ENCODE results near the gene RFLNA. TPM values are rescaled to one million over a fixed set of nuclear protein-coding genes. Genes with fewer than 3 reads are reported as not detected.

The RFLNA gene
- total and polyA plus RNA-seq, 2 of the 4 experiments (the other 2 are of a cell fraction), result not detected

- H3K27ac ChIP-seq (ENCODE audit: insufficient read depth, low read length), result no peak overlapping the region
- no peaks in the 10 kb centered on the region for H3K4me1 ChIP-seq (ENCODE audit: control insufficient read depth, insufficient read depth, low read length)
- no peak overlapping the region for H3K9ac ChIP-seq (ENCODE audit: low read depth, low read length)
- 93% methylated on average over 14 of the region's 15 CpGs; no CpG with 5 or more reads in 1 of the 2 experiments for WGBS, 2 experiments (ENCODE audit: extremely low coverage in 2 of 2, insufficient read length in 1 of 2)
- no peak overlapping the region for H2BK120ac ChIP-seq (ENCODE audit: low read depth, low read length)
- H3K9me3 ChIP-seq (ENCODE audit: control insufficient read depth, insufficient read depth, low read length), result no peaks in the 10 kb centered on the region
- ATAC-seq (ENCODE audit: low read depth) (no peak), DNase-seq (no peak)
- no peak overlapping the region for H2BK20ac ChIP-seq (ENCODE audit: low read depth, low read length)
- H3K4me3 ChIP-seq (ENCODE audit: insufficient read depth, low read depth, low read length), result no peak overlapping the region
- no peak overlapping the region for H3K23ac ChIP-seq (ENCODE audit: low read depth, low read length)
- no peak overlapping the region for H4K5ac ChIP-seq (ENCODE audit: low read depth, low read length)
- no peak overlapping the region for H2BK5ac ChIP-seq (ENCODE audit: low read depth, low read length, poor library complexity, severe bottlenecking)
- H4K8ac ChIP-seq (ENCODE audit: low read depth in 2 of 2, low read length in 2 of 2), result no peak overlapping the region
- no peak overlapping the region for H3K18ac ChIP-seq (ENCODE audit: low read depth, low read length)
- no peak overlapping the region for H3K4ac ChIP-seq (ENCODE audit: low read depth, low read length)
- TSS peak; percentile 22 for BruUV-seq (replicated peaks)
- no peak overlapping the region for H2AFZ ChIP-seq (replicated peaks; ENCODE audit: low read length, poor library complexity)
- H3K36me3 ChIP-seq (ENCODE audit: control insufficient read depth, insufficient read depth, low read length), result peaks cover 86% of the 10 kb centered on the region
- in situ Hi-C loops (cut with MboI; ENCODE audit: low sequenced_read_pairs) (no loop called here), dilution Hi-C loops (cut with HindIII; ENCODE audit: low sequenced_read_pairs, unreplicated experiment) (no loop called here), intact Hi-C loops (cut with micrococcal nuclease) (no loop called here)
- H4K91ac ChIP-seq (ENCODE audit: insufficient read depth, low read depth, low read length), result no peak overlapping the region
- peaks cover 19 to 60% of the 10 kb centered on the region in 2 experiments for H3K79me1 ChIP-seq (ENCODE audit: low read depth in 1 of 2, low read length in 2 of 2)
- H3K56ac ChIP-seq (ENCODE audit: extremely low read depth, insufficient read depth, low read length), result no peak overlapping the region
- no peaks in the 10 kb centered on the region for H3K27me3 ChIP-seq (ENCODE audit: control insufficient read depth, insufficient read depth, low read length)
- H4K20me1 ChIP-seq (ENCODE audit: insufficient read depth, low read length), result peaks cover 77% of the 10 kb centered on the region
- no peak overlapping the region for H2BK15ac ChIP-seq (ENCODE audit: low read depth, low read length)
- no peaks in the 10 kb centered on the region for H3K9me1 ChIP-seq (ENCODE audit: insufficient read depth, low read length)
- TF ChIP-seq BHLHE40 (IDR thresholded peaks at IDR 0.05; ENCODE audit: low read depth, low read length) (no peak), RCOR1 (IDR thresholded peaks at IDR 0.05; ENCODE audit: insufficient replicate concordance, low read length) (no peak)
- ChIA-PET CTCF (no interaction called here), POLR2A (ENCODE audit: unreplicated experiment) (no interaction called here)
- H2AK9ac ChIP-seq (replicated peaks; ENCODE audit: low read depth, low read length, poor library complexity), result no peak overlapping the region
- no peak overlapping the region for H3K14ac ChIP-seq (replicated peaks; ENCODE audit: low read depth, low read length)
- H3K4me2 ChIP-seq (ENCODE audit: low read depth, low read length), result no peak overlapping the region
- no peak overlapping the region for H2AK5ac ChIP-seq (ENCODE audit: low read depth, low read length)
Observed at GRCh38 chr12:124357616-124358015, 62.7 kb downstream of the RFLNA start.

Data from IMR-90 (cell line).